Upper lobe of left lung (tissue), 6 donors: Measurements from ENCODE around the gene PWWP2B. TPM values are rescaled to one million over a fixed set of nuclear protein-coding genes. Genes with fewer than 3 reads are reported as not detected.
A peak's percentile ranks its signal among the peaks of the same experiment; 100 is the strongest.

Experiments used
- ATAC-seq, 2 donors: fragments of 200-7000 bp; cut with Tn5 transposase; one replicate each; pipeline ENCODE4 v1.9.1; 2022; ENCODE audit warnings: mild to moderate bottlenecking in 2 of 2, moderate library complexity in 2 of 2; ENCODE audit not compliant: low FRiP score in 2 of 2
- DNase-seq, 2 donors: peaks; one replicate each; pipeline ENCODE4 v3.0.0-alpha.2; 2019 to 2020
- H3K27ac ChIP-seq, 4 donors: fragments of 200-600 bp; sonication (generic); one replicate each; pipeline ENCODE4 v1.5.1; 2016 to 2019
- H3K27me3 ChIP-seq, 4 donors: fragments of 200-600 bp; sonication (generic); one replicate each; pipeline ENCODE4 v1.5.1; 2017 to 2019
- H3K36me3 ChIP-seq, 4 donors: fragments of 200-600 bp; sonication (generic); one replicate each; pipeline ENCODE4 v1.5.1; 2016 to 2019
- H3K4me1 ChIP-seq, 4 donors: fragments of 200-600 bp; sonication (generic); one replicate each; pipeline ENCODE4 v1.5.1; 2018 to 2019
- H3K4me3 ChIP-seq, 4 donors: fragments of 200-600 bp; sonication (generic); one replicate each; pipeline ENCODE4 v1.5.1; 2017 to 2019; ENCODE audit warnings: mild to moderate bottlenecking in 2 of 4, moderate library complexity in 1 of 4
- H3K9me3 ChIP-seq, 4 donors: fragments of 200-600 bp; sonication (generic); one replicate each; pipeline ENCODE4 v1.5.1; 2018 to 2019
- EP300 ChIP-seq, 4 donors: sonication (generic); formaldehyde crosslinking; IDR thresholded peaks; one replicate each; pipeline ENCODE4 v1.5.1; 2017; ENCODE audit warnings: antibody characterized with exemption in 4 of 4, control low read depth in 2 of 4
- POLR2A ChIP-seq, 4 donors: fragments of 450-650 bp; IDR thresholded peaks; one replicate each; pipeline ENCODE4 v1.5.1; 2016 to 2017; ENCODE audit warnings: antibody characterized with exemption in 4 of 4, mild to moderate bottlenecking in 2 of 4
- POLR2AphosphoS5 ChIP-seq, 2 donors: sonication (generic); formaldehyde crosslinking; IDR thresholded peaks; one replicate each; pipeline ENCODE4 v1.5.1; 2017; ENCODE audit warnings: antibody characterized with exemption in 2 of 2
- WGBS, 2 donors: methylation state at CpG; one replicate each; pipeline ENCODE4 v1.1.5; 2017 to 2018; 5-methylcytosine and 5-hydroxymethylcytosine counted together
- total RNA-seq, 6 donors: library from RNA; depleted of rRNA in 4 of 6; stranded (reverse); fragments of >200 nt in 4 of 6; gene quantifications; one replicate each; pipeline versions ENCODE4 v1.1.0 to v1.2.1, GENCODE V29; 2016 to 2021
- TF ChIP-seq, protein P1 (sequence below), 6 experiments: fragments of 450-650 bp in 4 of 6; fragments of 200-600 bp in 2 of 6; sonication (generic) in 2 of 6; IDR thresholded peaks; one replicate each; pipeline ENCODE4 v1.5.1; 2016 to 2019; ENCODE audit warnings: antibody characterized with exemption in 6 of 6
- donor health status: DM: no; HTN: no; CAD: no; lungs with moderate emphysema.
- donor health status: DM: no; HTN: yes; CAD: no; lungs with severe emphysema.

PWWP2B gene
- total RNA-seq, 6 donors from 2014 or later = 20.2 to 54.4 (median 32.9) TPM

DNA sequence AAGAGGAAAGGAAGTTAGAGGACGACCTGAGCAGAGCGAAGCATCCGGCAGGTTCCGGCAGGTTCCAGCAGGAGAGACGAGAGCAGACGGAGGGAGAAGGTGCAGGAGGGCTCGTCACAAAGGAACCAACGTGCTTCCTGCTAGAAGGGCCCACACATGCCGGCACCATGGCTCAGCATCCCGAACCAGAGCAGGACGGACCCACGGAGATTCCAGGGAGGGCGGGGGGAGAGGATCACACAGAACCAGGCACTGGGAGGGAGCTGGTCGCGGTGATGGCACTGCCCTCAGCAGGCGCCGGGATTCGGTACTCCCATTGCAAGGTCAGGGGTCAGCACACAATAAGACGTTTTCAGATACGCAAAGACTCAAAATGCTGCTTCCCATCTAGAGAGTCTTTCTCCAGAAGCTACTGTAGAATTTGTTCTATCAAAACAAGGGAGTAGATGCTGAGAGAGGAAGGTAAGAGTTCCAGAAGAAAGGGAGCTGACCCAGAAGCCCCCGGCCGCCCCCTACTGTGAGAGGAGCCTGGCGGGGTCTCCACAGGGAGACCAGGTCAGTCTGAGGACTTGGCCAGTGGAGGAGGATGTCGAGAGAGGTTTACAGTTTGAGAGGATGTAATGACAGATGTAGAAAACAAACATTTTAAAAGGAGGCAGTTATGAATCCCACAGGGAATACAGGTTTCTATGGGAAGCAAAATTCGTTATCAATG lies 23.6 kb upstream of the PWWP2B start:
- no peak overlapping the region for H3K4me3 ChIP-seq
- no peaks in the 10 kb centered on the region for H3K36me3 ChIP-seq
- H3K27me3 ChIP-seq = no peaks in the 10 kb centered on the region
- ATAC-seq (no peak), DNase-seq (no peak)
- 85 to 92% methylated on average over 25 of the region's 25 CpGs for WGBS, 2 donors
- TF ChIP-seq EP300 (IDR thresholded peaks at IDR 0.05) (no peak), POLR2AphosphoS5 (IDR thresholded peaks at IDR 0.05) (no peak), POLR2A (IDR thresholded peaks at IDR 0.05) (no peak)
- TF ChIP-seq, protein P1, sequence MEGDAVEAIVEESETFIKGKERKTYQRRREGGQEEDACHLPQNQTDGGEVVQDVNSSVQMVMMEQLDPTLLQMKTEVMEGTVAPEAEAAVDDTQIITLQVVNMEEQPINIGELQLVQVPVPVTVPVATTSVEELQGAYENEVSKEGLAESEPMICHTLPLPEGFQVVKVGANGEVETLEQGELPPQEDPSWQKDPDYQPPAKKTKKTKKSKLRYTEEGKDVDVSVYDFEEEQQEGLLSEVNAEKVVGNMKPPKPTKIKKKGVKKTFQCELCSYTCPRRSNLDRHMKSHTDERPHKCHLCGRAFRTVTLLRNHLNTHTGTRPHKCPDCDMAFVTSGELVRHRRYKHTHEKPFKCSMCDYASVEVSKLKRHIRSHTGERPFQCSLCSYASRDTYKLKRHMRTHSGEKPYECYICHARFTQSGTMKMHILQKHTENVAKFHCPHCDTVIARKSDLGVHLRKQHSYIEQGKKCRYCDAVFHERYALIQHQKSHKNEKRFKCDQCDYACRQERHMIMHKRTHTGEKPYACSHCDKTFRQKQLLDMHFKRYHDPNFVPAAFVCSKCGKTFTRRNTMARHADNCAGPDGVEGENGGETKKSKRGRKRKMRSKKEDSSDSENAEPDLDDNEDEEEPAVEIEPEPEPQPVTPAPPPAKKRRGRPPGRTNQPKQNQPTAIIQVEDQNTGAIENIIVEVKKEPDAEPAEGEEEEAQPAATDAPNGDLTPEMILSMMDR (IDR thresholded peaks at IDR 0.05) = no peak
- peaks cover 0 to 10% (median 8%) of the 10 kb centered on the region in 4 donors for H3K4me1 ChIP-seq
- no peaks in the 10 kb centered on the region for H3K9me3 ChIP-seq
- H3K27ac ChIP-seq = no peak overlapping the region

DNA sequence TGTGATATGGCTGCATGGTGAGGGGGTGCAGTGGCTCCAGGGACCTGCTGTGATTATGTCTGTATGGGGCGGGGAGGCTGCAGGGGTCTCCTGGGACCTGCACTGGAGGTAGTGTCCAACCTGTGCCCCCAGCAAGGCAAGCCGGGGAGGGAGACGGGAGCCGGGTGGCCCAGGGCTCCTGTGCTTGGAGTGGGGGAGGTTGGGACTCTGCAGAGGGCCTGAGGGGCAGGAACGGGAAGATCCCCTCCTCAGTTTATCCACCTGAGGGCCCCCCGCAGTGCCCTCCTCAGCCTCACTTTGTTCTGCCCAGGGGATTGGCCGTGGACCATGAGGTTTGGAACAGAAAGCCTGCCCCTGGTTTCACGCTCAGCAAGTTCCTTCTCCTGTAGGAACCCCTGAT lies 22.8 kb upstream of the PWWP2B start:
- WGBS, 2 donors = 95 to 100% methylated on average over 1 to 8 of the region's 8 CpGs
- no peak for ATAC-seq
- H3K9me3 ChIP-seq = no peaks in the 10 kb centered on the region
- peaks cover 0 to 10% (median 8%) of the 10 kb centered on the region in 4 donors for H3K4me1 ChIP-seq
- no peaks in the 10 kb centered on the region for H3K36me3 ChIP-seq
- no peak overlapping the region for H3K4me3 ChIP-seq
- no peak for DNase-seq
- no peaks in the 10 kb centered on the region for H3K27me3 ChIP-seq
- no peak for TF ChIP-seq POLR2AphosphoS5 (IDR thresholded peaks at IDR 0.05)
- no peak for TF ChIP-seq EP300 (IDR thresholded peaks at IDR 0.05)
- no peak for TF ChIP-seq POLR2A (IDR thresholded peaks at IDR 0.05)
- TF ChIP-seq, protein P1 (IDR thresholded peaks at IDR 0.05) = no peak
- no peak overlapping the region for H3K27ac ChIP-seq

DNA sequence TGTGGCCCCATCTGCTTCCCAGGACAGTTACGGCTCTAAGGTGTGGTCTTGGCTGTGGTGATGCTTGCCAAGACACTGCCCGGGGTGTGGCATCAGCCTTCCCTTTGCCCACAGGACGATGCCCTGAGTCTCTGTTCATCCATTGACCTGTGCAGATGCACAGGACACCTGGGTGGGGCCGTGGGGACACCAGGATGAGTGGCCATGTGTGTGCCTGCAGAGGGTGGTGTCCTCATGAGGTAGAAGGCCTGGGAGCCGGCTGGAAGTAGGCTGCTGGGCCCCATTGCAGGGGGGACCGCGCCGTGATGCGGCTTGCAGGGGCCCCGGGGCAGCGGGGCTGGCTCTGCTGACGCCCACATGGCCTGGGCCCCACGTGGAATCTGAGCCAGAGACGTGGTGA lies 22.4 kb upstream of the PWWP2B start:
- TF ChIP-seq POLR2A (IDR thresholded peaks at IDR 0.05) (no peak), EP300 (IDR thresholded peaks at IDR 0.05) (no peak), POLR2AphosphoS5 (IDR thresholded peaks at IDR 0.05) (no peak)
- TF ChIP-seq, protein P1 (IDR thresholded peaks at IDR 0.05) = no peak
- ATAC-seq (peak in 1 of 2 donors; percentile 14), DNase-seq (peak in 1 of 2 donors; percentile 72)
- WGBS, 2 donors = 82 to 94% methylated on average over 6 to 14 of the region's 14 CpGs
- no peak overlapping the region for H3K4me3 ChIP-seq
- H3K27ac ChIP-seq = peak overlapping the region in 2 of 4 donors; percentile 53 to 81
- no peaks in the 10 kb centered on the region for H3K27me3 ChIP-seq
- H3K4me1 ChIP-seq = peaks cover 0 to 10% (median 8%) of the 10 kb centered on the region in 4 donors
- H3K9me3 ChIP-seq = no peaks in the 10 kb centered on the region
- no peaks in the 10 kb centered on the region for H3K36me3 ChIP-seq

DNA sequence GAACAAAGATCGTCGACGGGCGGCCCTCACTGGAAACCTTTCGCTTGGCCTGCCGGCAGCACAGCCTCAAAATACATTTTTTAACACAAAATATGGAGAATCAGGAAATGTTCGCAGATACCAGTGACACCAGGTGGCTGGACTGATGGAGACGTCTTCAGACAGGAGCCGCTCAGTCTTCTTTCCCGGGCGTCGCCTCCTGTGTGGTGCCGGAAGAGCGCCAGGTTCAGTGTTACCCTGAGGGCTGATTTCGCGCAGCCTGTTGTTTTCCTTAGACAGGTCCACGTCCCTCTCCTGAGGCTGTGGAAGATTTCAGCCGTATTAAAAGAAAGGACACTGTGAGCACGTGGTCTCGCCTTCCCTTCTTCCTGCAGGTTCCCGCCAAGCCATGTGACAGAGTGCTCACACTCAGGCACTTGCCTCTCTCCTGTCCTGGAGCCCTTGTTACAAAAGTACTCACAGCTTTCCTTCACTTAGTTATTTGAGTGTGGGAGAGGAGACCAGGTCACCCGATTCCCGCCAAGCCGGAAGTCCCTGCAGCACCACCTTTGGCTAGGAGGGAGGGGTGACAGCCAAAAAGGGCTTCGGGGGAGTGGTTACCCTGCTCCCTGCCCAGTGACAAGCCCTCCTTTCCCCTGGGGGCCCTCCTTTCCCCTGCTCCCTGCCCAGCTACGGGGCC lies 21.7 kb upstream of the PWWP2B start:
- Histone ChIP-seq H3K4me3 (peak overlapping the region in 1 of 4 donors; percentile 16), H3K9me3 (no peaks in the 10 kb centered on the region), H3K4me1 (peaks cover 0 to 10% (median 8%) of the 10 kb centered on the region in 4 donors), H3K27me3 (no peaks in the 10 kb centered on the region), H3K27ac (peak overlapping the region; percentile 51 to 81 (median 60)), H3K36me3 (no peaks in the 10 kb centered on the region)
- WGBS, 2 donors = 78 to 79% methylated on average over 25 to 26 of the region's 26 CpGs
- TF ChIP-seq EP300 (IDR thresholded peaks at IDR 0.05) = peak in 1 of 4 donors; percentile 19
- peak in 1 of 2 donors; percentile 32 for TF ChIP-seq POLR2AphosphoS5 (IDR thresholded peaks at IDR 0.05)
- peak in 1 of 4 donors; percentile 36 for TF ChIP-seq POLR2A (IDR thresholded peaks at IDR 0.05)
- TF ChIP-seq, protein P1 (IDR thresholded peaks at IDR 0.05) = no peak
- peak; percentile 60 to 88 for ATAC-seq
- peak in 1 of 2 donors; percentile 83 for DNase-seq
